GM23338 (cell line): ENCODE data around the gene TEDC1. TPM values are rescaled to one million over a fixed set of nuclear protein-coding genes. Genes with fewer than 3 reads are reported as not detected.

Experiments
- ATAC-seq: fragments of 200-7000 bp; cut with Tn5 transposase; 3 replicates; pipeline ENCODE4 v1.9.1; 2020
- DNase-seq: peaks from one replicate; pipeline ENCODE4 v3.0.0-alpha.2; 2015; ENCODE audit warnings: low spot score
- H2AFZ ChIP-seq: fragments of 200-600 bp; sonication (generic); 2 replicates; pipeline ENCODE4 v1.8.0; 2016; ENCODE audit warnings: antibody characterized with exemption, mild to moderate bottlenecking, moderate library complexity
- H3F3A ChIP-seq: fragments of 200-600 bp; sonication (generic); replicated peaks from 2 replicates; pipeline ENCODE4 v1.8.0; 2017; ENCODE audit warnings: antibody characterized with exemption, mixed run types, low read depth
- H3K27ac ChIP-seq: fragments of 200-600 bp; sonication (generic); 2 replicates; pipeline ENCODE4 v1.6.1; 2016; ENCODE audit warnings: low read depth
- H3K27me3 ChIP-seq: fragments of 200-600 bp; sonication (generic); 2 replicates; pipeline ENCODE4 v1.8.0; 2016; ENCODE audit warnings: mild to moderate bottlenecking, mixed run types, moderate library complexity; ENCODE audit not compliant: insufficient read depth
- H3K36me3 ChIP-seq: fragments of 200-600 bp; sonication (generic); 2 replicates; pipeline ENCODE4 v1.8.0; 2016; ENCODE audit warnings: mild to moderate bottlenecking; ENCODE audit not compliant: insufficient read depth
- H3K4me1 ChIP-seq: fragments of 200-600 bp; sonication (generic); 2 replicates; pipeline ENCODE4 v1.8.0; 2016; ENCODE audit warnings: mild to moderate bottlenecking, moderate library complexity; ENCODE audit not compliant: insufficient read depth
- H3K4me2 ChIP-seq: fragments of 200-600 bp; sonication (generic); 2 replicates; pipeline ENCODE4 v1.7.1; 2017; ENCODE audit warnings: mixed run types
- H3K4me3 ChIP-seq: fragments of 200-600 bp; sonication (generic); 2 replicates; pipeline ENCODE4 v1.6.1; 2016; ENCODE audit warnings: mixed run types
- H3K79me2 ChIP-seq: fragments of 200-600 bp; sonication (generic); replicated peaks from 2 replicates; pipeline ENCODE4 v1.8.0; 2017; ENCODE audit warnings: mild to moderate bottlenecking; ENCODE audit not compliant: insufficient read depth
- H3K9me2 ChIP-seq: fragments of 200-600 bp; sonication (generic); 2 replicates; pipeline ENCODE4 v1.8.0; 2017; ENCODE audit not compliant: insufficient read depth
- H4K20me1 ChIP-seq: fragments of 200-600 bp; sonication (generic); replicated peaks from 2 replicates; pipeline ENCODE4 v1.8.0; 2017; ENCODE audit warnings: mild to moderate bottlenecking; ENCODE audit not compliant: insufficient read depth
- H3K27ac Mint-ChIP-seq: 2 replicates; pipeline ENCODE4 v1.8.0; 2020; ENCODE audit warnings: inconsistent platforms, mild to moderate bottlenecking, moderate library complexity, mixed read lengths
- H3K27me3 Mint-ChIP-seq: 3 replicates; pipeline ENCODE4 v1.8.0; 2022; ENCODE audit warnings: low read depth, mild to moderate bottlenecking, moderate library complexity, mixed read lengths, inconsistent platforms; ENCODE audit not compliant: insufficient read depth, poor library complexity
- H3K36me3 Mint-ChIP-seq: 3 replicates; pipeline ENCODE4 v1.8.0; 2021; ENCODE audit warnings: low read depth, mild to moderate bottlenecking, inconsistent platforms, moderate library complexity, mixed read lengths
- H3K4me1 Mint-ChIP-seq: 3 replicates; pipeline ENCODE4 v1.8.0; 2020; ENCODE audit warnings: mild to moderate bottlenecking, inconsistent platforms, mixed read lengths
- H3K4me3 Mint-ChIP-seq: 3 replicates; pipeline ENCODE4 v1.8.0; 2021; ENCODE audit warnings: moderate library complexity, mild to moderate bottlenecking, inconsistent platforms, mixed read lengths
- H3K9me3 Mint-ChIP-seq: 3 replicates; pipeline ENCODE4 v1.8.0; 2020; ENCODE audit warnings: moderate library complexity, mild to moderate bottlenecking, inconsistent platforms, mixed read lengths
- CREB1 ChIP-seq: fragments of 250-450 bp; sonication (Bioruptor Pico); IDR thresholded peaks from 2 replicates; pipeline ENCODE4 v1.5.0; 2020; ENCODE audit warnings: low read depth, mild to moderate bottlenecking, moderate library complexity
- EZH2 ChIP-seq: fragments of 200-600 bp; sonication (generic); IDR thresholded peaks from one replicate; pipeline ENCODE4 v1.8.0; 2017; ENCODE audit warnings: antibody characterized with exemption, mild to moderate bottlenecking, low read depth; ENCODE audit not compliant: unreplicated experiment
- EZH2phosphoT487 ChIP-seq: fragments of 200-600 bp; sonication (generic); IDR thresholded peaks from one replicate; pipeline ENCODE4 v1.8.1; 2018; ENCODE audit warnings: antibody characterized with exemption; ENCODE audit not compliant: unreplicated experiment
- JUNB ChIP-seq: IDR thresholded peaks from one replicate; pipeline ENCODE4 v1.6.1; 2016; ENCODE audit warnings: antibody characterized with exemption; ENCODE audit not compliant: unreplicated experiment
- NANOG ChIP-seq: IDR thresholded peaks from 2 replicates; pipeline ENCODE4 v1.6.1; 2016; ENCODE audit warnings: antibody characterized with exemption, borderline replicate concordance
- STAT1 ChIP-seq: IDR thresholded peaks from one replicate; pipeline ENCODE4 v1.6.1; 2016; ENCODE audit warnings: antibody characterized with exemption; ENCODE audit not compliant: unreplicated experiment
- ZNF114 ChIP-seq: fragments of 250-450 bp; sonication (Bioruptor Pico); IDR thresholded peaks from 2 replicates; pipeline ENCODE4 v1.5.0; 2020; ENCODE audit warnings: mild to moderate bottlenecking, moderate library complexity
- ZNF331 ChIP-seq: fragments of 250-450 bp; sonication (Bioruptor Pico); IDR thresholded peaks from 2 replicates; pipeline ENCODE4 v1.5.0; 2020; ENCODE audit warnings: low read depth, mild to moderate bottlenecking, moderate library complexity
- polyA plus RNA-seq: library from polyadenylated mRNA; unstranded; fragments of >200 nt; fragmentation: Nextera tagmentation; extraction: Ambion mirVana; gene quantifications from 2 replicates; pipeline ENCODE4 v1.2.1, GENCODE V29; 2016
- total RNA-seq: library from RNA; depleted of rRNA; stranded (reverse); fragments of >200 nt; shearing (Covaris generic); gene quantifications from 2 replicates; pipeline ENCODE4 v1.2.3, GENCODE V29; 2014
- TF ChIP-seq, protein P1 (sequence below): IDR thresholded peaks from one replicate; pipeline ENCODE4 v1.6.1; 2018; ENCODE audit warnings: antibody characterized with exemption; ENCODE audit not compliant: unreplicated experiment
- TF ChIP-seq, protein P2 (sequence below): IDR thresholded peaks from 2 replicates; pipeline ENCODE4 v1.6.1; 2016; ENCODE audit warnings: antibody characterized with exemption
- TF ChIP-seq, protein P3 (sequence below): fragments of 250-450 bp; sonication (Bioruptor Pico); IDR thresholded peaks from 2 replicates; pipeline ENCODE4 v1.5.0; 2020; ENCODE audit warnings: mild to moderate bottlenecking, moderate library complexity

Gene TEDC1
- total and polyA plus RNA-seq, 2 experiments from 2014 or later = 5.9 to 16.3 TPM

DNA sequence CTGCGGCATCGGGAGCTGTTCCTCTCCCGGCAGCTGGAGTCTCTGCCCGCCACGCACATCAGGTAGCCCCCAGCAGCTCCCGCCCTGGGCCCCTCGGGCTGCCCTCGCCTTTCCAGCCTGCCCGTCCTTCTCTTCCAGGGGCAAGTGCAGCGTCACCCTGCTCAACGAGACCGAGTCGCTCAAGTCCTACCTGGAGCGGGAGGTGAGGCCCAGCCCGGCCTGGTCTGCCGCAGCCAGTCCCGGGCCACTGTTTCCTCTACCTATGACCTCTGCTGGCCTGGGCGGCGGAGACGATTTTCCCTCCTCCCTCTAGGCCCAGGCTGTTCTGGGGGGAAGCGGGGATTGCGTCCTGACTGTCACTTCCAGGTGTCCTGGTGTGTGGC is 40.9 kb upstream of the TEDC1 start:
- Histone ChIP-seq H3K4me2 (no peak overlapping the region), H2AFZ (no peak overlapping the region), H3K27me3 (no peaks in the 10 kb centered on the region), H3F3A (0 out of 2 replicates have a peak, but pooled peaks cover 10% of the 10 kb centered on the region), H3K36me3 (peaks cover 10% of the 10 kb centered on the region), H3K4me1 (no peaks in the 10 kb centered on the region), H3K27ac (no peak overlapping the region), H3K9me2 (no peaks in the 10 kb centered on the region), H4K20me1 (peaks cover 13% of the 10 kb centered on the region), H3K79me2 (peaks cover 5% of the 10 kb centered on the region; the same call in 1 of the 2 replicates), H3K4me3 (no peak overlapping the region)
- Mint-ChIP-seq H3K36me3 (peaks cover 43% of the 10 kb centered on the region), H3K4me1 (0 out of 3 replicates have a peak, but pooled peaks cover 3% of the 10 kb centered on the region), H3K27me3 (peaks cover 13% of the 10 kb centered on the region), H3K4me3 (no peak overlapping the region), H3K27ac (no peak overlapping the region), H3K9me3 (no peaks in the 10 kb centered on the region)
- TF ChIP-seq ZNF331 (CRISPR knock-in tag) (no peak), ZNF114 (CRISPR knock-in tag) (no peak), JUNB (no peak), EZH2 (no peak), NANOG (no peak), STAT1 (no peak), EZH2phosphoT487 (no peak), CREB1 (CRISPR knock-in tag) (no peak)
- TF ChIP-seq, protein P1, sequence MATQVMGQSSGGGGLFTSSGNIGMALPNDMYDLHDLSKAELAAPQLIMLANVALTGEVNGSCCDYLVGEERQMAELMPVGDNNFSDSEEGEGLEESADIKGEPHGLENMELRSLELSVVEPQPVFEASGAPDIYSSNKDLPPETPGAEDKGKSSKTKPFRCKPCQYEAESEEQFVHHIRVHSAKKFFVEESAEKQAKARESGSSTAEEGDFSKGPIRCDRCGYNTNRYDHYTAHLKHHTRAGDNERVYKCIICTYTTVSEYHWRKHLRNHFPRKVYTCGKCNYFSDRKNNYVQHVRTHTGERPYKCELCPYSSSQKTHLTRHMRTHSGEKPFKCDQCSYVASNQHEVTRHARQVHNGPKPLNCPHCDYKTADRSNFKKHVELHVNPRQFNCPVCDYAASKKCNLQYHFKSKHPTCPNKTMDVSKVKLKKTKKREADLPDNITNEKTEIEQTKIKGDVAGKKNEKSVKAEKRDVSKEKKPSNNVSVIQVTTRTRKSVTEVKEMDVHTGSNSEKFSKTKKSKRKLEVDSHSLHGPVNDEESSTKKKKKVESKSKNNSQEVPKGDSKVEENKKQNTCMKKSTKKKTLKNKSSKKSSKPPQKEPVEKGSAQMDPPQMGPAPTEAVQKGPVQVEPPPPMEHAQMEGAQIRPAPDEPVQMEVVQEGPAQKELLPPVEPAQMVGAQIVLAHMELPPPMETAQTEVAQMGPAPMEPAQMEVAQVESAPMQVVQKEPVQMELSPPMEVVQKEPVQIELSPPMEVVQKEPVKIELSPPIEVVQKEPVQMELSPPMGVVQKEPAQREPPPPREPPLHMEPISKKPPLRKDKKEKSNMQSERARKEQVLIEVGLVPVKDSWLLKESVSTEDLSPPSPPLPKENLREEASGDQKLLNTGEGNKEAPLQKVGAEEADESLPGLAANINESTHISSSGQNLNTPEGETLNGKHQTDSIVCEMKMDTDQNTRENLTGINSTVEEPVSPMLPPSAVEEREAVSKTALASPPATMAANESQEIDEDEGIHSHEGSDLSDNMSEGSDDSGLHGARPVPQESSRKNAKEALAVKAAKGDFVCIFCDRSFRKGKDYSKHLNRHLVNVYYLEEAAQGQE = no peak
- TF ChIP-seq, protein P2, sequence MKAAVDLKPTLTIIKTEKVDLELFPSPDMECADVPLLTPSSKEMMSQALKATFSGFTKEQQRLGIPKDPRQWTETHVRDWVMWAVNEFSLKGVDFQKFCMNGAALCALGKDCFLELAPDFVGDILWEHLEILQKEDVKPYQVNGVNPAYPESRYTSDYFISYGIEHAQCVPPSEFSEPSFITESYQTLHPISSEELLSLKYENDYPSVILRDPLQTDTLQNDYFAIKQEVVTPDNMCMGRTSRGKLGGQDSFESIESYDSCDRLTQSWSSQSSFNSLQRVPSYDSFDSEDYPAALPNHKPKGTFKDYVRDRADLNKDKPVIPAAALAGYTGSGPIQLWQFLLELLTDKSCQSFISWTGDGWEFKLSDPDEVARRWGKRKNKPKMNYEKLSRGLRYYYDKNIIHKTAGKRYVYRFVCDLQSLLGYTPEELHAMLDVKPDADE = no peak
- TF ChIP-seq, protein P3, sequence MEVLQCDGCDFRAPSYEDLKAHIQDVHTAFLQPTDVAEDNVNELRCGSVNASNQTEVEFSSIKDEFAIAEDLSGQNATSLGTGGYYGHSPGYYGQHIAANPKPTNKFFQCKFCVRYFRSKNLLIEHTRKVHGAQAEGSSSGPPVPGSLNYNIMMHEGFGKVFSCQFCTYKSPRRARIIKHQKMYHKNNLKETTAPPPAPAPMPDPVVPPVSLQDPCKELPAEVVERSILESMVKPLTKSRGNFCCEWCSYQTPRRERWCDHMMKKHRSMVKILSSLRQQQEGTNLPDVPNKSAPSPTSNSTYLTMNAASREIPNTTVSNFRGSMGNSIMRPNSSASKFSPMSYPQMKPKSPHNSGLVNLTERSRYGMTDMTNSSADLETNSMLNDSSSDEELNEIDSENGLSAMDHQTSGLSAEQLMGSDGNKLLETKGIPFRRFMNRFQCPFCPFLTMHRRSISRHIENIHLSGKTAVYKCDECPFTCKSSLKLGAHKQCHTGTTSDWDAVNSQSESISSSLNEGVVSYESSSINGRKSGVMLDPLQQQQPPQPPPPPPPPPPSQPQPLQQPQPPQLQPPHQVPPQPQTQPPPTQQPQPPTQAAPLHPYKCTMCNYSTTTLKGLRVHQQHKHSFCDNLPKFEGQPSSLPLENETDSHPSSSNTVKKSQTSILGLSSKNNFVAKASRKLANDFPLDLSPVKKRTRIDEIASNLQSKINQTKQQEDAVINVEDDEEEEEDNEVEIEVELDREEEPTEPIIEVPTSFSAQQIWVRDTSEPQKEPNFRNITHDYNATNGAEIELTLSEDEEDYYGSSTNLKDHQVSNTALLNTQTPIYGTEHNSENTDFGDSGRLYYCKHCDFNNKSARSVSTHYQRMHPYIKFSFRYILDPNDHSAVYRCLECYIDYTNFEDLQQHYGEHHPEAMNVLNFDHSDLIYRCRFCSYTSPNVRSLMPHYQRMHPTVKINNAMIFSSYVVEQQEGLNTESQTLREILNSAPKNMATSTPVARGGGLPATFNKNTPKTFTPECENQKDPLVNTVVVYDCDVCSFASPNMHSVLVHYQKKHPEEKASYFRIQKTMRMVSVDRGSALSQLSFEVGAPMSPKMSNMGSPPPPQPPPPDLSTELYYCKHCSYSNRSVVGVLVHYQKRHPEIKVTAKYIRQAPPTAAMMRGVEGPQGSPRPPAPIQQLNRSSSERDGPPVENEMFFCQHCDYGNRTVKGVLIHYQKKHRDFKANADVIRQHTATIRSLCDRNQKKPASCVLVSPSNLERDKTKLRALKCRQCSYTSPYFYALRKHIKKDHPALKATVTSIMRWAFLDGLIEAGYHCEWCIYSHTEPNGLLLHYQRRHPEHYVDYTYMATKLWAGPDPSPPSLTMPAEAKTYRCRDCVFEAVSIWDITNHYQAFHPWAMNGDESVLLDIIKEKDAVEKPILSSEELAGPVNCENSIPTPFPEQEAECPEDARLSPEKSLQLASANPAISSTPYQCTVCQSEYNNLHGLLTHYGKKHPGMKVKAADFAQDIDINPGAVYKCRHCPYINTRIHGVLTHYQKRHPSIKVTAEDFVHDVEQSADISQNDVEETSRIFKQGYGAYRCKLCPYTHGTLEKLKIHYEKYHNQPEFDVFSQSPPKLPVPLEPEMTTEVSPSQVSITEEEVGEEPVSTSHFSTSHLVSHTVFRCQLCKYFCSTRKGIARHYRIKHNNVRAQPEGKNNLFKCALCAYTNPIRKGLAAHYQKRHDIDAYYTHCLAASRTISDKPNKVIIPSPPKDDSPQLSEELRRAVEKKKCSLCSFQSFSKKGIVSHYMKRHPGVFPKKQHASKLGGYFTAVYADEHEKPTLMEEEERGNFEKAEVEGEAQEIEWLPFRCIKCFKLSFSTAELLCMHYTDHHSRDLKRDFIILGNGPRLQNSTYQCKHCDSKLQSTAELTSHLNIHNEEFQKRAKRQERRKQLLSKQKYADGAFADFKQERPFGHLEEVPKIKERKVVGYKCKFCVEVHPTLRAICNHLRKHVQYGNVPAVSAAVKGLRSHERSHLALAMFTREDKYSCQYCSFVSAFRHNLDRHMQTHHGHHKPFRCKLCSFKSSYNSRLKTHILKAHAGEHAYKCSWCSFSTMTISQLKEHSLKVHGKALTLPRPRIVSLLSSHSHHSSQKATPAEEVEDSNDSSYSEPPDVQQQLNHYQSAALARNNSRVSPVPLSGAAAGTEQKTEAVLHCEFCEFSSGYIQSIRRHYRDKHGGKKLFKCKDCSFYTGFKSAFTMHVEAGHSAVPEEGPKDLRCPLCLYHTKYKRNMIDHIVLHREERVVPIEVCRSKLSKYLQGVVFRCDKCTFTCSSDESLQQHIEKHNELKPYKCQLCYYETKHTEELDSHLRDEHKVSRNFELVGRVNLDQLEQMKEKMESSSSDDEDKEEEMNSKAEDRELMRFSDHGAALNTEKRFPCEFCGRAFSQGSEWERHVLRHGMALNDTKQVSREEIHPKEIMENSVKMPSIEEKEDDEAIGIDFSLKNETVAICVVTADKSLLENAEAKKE (CRISPR knock-in tag) = no peak
- no peak for ATAC-seq
- DNase-seq = no peak
